GM12875 (cell line): ENCODE results near the gene MEF2D.

Experiments used
- H3K4me3 ChIP-seq: one replicate; pipeline ENCODE4 v1.5.1; 2011; ENCODE audit warnings: low read depth, low read length, control low read depth
- TF ChIP-seq, protein P1 (sequence below): IDR thresholded peaks from 2 replicates; pipeline ENCODE4 v1.5.1; 2011; ENCODE audit warnings: low read depth, mild to moderate bottlenecking, control low read depth, inconsistent platforms, low read length, moderate library complexity, borderline replicate concordance; ENCODE audit not compliant: insufficient read depth

MEF2D gene

DNA sequence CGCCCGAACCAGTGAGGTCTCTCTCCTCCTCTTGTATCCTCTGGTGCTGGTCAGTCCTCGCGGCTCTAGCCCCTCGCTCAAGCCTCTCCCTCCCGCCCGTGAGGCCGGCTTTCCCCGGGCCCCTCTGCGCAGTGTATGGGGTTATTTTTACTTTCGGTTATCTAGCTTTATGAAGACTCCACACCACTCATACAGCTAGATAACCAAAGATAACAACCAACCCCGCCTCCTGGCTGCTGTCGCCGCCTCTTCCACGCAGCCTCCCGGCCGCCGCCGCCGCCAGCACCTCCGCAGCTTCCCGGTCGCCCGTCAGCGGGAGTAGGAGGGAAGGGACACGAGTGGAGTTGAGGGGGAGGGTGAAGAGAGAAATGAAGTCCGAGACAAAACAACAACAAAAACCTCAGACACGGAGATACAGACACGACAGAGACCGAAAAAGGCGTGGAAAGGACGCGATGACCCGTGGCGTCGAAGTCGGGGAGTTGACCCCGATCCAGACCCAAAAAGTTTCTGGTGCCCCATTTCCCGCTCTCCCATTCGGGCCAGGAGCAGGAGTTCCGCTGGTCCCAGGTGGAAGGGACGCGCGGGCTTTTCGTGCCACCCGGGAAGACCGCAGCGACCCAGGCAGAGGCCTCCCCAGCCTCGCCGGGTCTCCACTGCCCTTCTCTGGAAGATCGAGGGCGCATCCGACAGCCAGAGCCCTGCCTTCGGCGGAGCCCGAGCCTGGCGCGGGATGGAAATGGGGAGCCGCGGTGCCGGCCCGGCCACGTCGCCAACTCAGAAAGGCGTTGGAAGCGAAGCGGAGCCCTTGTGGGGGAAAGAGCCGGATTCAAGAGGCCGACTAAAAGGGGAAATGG is 80.1 kb downstream of the MEF2D start:
- TF ChIP-seq, protein P1, sequence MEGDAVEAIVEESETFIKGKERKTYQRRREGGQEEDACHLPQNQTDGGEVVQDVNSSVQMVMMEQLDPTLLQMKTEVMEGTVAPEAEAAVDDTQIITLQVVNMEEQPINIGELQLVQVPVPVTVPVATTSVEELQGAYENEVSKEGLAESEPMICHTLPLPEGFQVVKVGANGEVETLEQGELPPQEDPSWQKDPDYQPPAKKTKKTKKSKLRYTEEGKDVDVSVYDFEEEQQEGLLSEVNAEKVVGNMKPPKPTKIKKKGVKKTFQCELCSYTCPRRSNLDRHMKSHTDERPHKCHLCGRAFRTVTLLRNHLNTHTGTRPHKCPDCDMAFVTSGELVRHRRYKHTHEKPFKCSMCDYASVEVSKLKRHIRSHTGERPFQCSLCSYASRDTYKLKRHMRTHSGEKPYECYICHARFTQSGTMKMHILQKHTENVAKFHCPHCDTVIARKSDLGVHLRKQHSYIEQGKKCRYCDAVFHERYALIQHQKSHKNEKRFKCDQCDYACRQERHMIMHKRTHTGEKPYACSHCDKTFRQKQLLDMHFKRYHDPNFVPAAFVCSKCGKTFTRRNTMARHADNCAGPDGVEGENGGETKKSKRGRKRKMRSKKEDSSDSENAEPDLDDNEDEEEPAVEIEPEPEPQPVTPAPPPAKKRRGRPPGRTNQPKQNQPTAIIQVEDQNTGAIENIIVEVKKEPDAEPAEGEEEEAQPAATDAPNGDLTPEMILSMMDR: no peak
- peak overlapping the region; percentile 89 for H3K4me3 ChIP-seq

DNA sequence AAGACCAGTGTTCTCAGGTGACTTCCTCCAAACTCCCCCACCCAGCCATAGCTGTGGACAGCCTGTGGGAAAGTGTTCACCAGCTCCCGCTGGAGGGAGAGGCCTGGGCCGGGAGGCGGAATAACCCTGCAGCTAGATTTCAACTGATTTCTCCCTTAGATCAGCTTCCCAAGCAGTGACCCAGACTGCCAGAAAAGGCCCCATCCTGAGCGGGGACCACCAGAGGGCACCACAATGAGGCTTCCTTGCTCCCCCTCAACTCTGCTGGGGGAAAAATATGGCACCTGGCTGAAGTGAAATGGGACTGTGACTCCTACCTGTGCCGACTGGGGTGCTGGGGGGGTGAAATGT is 80.7 kb downstream of the MEF2D start:
- peak overlapping the region; percentile 89 for H3K4me3 ChIP-seq
- TF ChIP-seq, protein P1: peak; percentile 75

DNA sequence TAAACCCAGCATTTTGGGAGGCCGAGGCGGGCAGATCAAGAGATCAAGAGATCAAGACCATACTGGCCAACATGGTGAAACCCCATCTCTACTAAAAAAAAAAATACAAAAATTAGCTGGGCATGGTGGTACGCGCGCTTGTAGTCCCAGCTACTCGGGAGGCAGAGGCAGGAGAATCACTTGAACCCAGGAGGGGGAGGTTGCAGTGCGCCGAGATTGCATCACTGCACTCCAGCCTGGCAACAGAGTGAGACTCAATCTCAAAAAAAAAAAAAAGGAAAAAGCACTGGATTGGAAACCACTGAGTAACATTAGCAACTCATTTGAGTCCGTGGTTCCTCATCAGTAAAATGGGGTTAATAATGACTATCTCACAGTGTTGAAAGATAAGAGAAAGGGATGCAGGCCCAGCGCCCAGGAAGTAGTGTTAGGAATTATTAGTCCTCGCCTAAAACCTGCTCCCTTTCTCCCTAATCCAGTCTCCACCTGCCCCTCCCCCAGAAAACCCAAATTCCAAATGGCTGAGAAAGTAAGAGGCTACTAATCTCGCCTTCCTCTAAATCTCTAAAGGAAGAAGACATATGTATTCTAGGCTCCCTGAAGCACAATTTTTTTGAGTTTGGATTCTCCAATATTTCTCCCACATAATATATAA is 82.0 kb downstream of the MEF2D start:
- TF ChIP-seq, protein P1: no peak

DNA sequence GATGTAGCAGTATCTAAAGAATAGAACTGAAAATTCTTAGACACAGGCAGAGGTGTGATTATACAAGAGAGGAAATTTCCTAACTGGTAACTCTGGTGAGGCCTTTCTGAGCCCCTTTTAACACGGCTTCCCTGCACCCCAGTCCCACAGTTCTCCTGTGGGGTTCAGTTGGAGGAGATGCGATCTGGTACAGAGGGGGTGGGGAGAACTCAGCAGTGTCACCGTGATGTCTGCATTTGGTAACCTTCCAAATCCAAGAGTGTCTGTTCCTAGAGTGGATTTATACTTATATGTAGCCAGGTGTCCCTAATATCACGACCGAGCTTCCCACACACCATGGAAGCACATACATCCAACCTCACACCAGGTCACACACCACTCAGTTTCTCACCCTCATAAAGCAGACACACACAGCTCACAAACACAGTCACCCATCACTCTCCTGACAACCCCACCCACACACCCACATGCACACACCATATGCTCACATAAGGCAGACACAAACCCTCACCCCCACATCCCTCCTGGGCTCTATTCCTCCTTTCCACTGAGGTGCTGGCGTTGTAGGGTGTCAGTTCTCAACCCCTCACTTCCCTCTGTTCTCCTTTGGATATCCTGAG is 83.1 kb downstream of the MEF2D start:
- TF ChIP-seq, protein P1: no peak
- H3K4me3 ChIP-seq: no peak overlapping the region

More for the DNA sequence above, 82.0 kb downstream of the MEF2D start:
- no peak overlapping the region for H3K4me3 ChIP-seq

DNA sequence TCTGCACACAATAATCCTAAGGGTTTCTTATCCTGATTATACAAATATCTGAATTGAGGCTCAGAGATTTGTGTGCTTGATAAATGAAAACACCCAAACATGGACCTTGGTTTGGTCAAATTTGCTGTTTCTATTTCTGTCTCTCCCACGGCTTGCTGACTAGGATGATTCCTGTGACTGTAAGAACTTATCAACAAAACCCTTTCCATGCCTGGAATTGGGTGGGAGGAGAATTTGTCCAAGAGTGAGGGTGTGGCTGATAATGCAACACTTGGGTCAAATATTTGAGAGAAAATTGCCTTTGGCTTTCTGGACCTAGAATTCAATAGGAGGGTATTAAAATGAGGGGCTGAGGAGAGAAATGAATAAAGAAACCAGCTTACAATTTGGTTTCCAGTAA is 83.6 kb downstream of the MEF2D start:
- H3K4me3 ChIP-seq: no peak overlapping the region
- TF ChIP-seq, protein P1: no peak

DNA sequence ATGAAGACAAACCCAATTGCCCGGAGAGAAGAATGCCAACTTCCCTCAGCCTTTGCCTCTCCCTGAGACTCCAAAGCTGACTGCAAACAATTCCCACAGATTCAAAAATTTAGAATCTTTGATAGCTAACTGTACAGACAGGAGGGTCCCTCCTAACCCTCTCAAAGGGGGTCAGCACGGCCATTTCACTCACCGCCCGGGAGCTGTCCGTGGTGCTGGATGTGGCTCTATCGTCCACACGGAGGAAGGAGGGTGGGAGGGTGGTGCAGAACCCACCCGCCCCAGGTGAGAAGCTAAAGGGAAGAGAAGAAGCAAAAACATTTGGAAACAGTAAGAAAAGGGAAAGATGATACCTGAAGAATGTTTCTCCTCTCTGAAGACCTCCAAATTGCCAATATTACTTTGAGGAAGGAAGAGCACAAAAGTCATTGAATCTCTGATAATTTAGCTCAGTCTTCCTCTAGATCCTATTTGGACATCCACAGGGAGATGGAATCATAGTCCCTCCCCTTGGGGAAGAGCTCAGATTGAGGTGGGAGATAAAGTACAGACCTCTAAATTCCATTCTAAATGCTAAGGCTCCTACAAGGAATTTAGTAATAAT is 86.0 kb downstream of the MEF2D start:
- TF ChIP-seq, protein P1: no peak
- no peak overlapping the region for H3K4me3 ChIP-seq
